ENCODE measurements around the gene HCN3.
"Not testable (repeated sequence)": the region's sequence is repeated elsewhere in the genome, so short reads cannot be mapped to it uniquely, and the experiment has no call there.

Gene HCN3

GRCh38 chr1:155277070-155277901, at the start of gene HCN3:
Gene HCN3 (plus strand): TSS chr1:155277463. CDS start chr1:155277591, 128 bp downstream.
- peak; percentile 98 for DNase-seq

GRCh38 chr1:155228096-155228427, 49.2 kb upstream of the HCN3 start:
- no peak for DNase-seq

- DNase-seq = not testable (repeated sequence)
Observed at GRCh38 chr1:155231302-155231701, 46.0 kb upstream of the HCN3 start.

DNA sequence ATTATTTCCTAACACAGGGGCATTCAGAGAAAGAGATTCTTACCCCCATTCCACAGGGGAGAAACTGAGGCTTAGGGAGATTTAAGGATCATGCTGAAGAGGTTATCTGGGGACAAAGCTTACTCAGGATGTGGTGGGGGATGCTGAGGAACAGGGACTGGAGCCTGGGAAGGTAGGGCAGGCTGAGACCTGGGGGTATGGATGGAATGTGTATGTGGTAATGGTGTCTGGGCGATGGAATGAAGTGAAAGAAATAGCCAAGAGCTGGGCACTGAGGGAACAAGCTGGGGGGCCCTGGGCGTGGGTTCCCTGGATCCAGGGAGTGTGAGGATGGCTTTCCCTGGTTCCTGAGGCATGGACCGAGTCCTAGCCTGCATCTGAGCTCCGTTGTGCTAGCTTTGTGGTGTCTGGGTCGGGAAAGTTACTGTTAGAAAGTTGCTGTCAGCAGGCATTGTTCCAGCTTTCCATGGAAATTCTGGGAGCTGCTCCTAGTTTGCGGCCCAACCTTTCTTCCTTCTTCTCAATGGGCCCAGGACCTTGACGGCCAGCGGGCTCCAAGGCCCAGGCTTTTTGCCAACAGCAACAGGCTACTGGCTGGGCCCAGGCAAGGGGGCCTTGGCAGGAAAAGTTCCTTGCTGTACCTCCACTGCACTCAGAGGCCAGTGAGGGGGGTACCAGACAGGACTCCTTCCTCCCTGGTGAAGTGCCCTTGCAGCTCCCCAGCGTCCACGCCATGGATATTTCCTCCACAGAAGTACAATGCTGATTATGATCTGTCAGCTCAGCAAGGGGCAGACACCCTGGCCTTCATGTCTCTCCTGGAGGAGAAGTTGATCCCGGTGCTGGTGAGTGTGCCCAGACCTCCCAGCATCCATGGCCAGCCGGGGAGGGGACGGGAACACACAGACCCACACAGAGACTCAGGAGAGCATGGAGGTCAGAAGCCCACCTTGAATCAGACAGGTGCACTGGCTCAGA, 45.0 kb upstream of the HCN3 start:
- DNase-seq = not testable (repeated sequence)

- not testable (repeated sequence) for DNase-seq
Observed at GRCh38 chr1:155233502-155233901, 43.8 kb upstream of the HCN3 start.

GRCh38 chr1:155235375-155235774, 41.9 kb upstream of the HCN3 start:
- not testable (repeated sequence) for DNase-seq

GRCh38 chr1:155236451-155236850, 40.8 kb upstream of the HCN3 start:
- no peak for DNase-seq

GRCh38 chr1:155241069-155241679, 36.1 kb upstream of the HCN3 start:
- peak; percentile 76 for DNase-seq

- no peak for DNase-seq
Observed at GRCh38 chr1:155241841-155242264, 35.4 kb upstream of the HCN3 start.

- DNase-seq = no peak
Observed at GRCh38 chr1:155242805-155243358, 34.4 kb upstream of the HCN3 start.

DNA sequence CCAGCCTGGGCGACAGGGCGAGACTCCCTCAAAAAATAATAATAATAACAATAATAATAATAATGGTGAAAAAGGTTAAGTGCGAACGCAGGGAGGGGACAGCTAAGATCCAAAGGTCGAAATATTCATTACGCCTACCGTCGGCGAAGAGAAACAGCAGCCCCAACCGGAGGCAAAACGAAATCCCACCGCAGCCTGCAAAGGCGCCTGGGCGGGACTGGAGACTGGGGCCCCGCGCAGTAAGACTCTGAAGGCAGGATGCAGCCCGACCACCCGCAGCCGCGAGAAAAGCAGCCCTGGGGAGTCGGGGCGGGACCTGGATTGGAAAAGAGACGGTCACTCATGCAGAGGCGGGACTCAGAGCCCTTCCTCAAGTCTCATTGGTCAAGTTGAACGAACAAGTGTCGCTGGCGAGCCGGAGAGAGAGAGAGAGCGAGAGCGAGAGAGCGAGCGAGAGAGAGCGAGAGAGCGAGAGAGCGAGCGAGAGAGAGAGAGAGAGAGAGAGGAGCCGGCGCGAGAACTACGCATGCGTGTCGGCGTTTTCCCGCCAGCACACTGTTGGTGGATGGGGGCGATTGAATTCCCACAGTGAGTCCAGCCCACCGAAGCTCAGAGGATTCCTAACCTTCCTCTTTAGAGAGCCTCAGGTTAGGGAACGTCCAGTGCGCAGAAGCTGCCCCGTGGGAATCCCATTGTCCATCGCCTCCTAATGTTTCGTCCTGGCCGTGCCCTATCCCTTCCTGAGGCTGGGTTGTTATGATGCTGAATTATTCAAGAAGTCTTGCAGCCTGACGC, 32.7 kb upstream of the HCN3 start:
- DNase-seq = peak; percentile 99

GRCh38 chr1:155245163-155245524, 32.1 kb upstream of the HCN3 start:
- DNase-seq = no peak

- DNase-seq = not testable (repeated sequence)
Observed at GRCh38 chr1:155246796-155247195, 30.5 kb upstream of the HCN3 start.

DNA sequence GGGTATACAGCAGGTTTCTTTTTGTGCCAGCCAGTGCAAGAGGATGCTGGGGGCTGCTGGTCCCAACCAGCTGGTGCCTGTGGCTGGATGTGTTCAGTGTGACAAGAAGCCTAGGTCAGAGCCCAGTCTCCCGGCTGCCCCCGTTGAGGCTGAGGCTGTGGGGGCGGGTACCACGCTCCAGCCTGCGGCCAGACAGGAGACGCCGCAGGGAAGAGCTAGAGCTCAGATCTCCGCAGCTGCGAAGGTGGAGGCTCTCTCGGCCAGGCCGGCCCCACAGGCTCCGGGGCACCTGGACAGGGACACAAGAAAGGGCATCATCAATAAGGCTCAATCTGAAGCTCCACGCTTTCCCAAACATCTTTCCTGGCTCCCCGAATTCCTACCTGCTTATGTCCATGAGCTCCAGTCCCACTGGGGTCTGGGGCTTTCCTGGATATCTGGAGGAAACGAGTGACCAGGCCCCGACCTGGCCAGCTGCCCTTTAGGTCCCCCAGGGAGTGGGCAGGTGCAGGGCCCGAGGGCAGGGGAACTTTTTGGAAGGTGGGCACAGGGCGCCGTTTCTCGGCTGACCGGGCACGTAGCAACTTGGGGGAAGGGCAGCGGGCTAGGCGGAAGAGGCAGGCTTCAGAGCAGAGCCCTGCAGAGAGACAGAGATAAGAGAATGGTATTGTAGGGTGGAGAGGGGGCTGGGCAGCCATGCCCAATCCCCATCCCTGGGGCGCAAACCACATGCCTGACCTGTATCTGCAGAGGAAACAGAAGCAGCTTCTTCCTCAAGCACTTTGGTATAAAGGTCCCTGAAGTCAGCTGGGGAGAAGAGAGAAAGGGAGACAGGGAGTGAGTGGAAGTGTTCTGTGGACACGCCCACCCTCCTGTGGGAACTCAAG, 29.4 kb upstream of the HCN3 start:
- no peak for DNase-seq

DNA sequence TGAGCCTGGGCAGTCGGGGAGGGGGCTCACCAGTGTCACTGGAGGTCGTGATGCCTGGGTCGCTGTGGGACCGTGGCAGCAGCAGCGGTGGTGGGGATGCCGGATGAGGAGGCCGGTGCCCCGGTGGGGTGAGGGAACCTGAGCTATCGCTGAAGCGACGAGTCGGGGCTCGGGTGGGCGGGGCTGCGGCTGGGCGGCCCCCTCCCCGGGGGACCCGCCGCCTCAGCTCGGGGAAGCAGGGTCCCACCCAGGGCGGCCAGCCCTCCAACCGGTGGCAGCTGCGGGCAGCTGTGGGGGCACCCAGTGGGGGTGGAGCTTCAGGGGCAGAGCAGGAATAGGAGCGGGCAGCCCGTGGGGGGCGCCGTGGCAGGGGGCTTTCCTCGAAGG, 27.0 kb upstream of the HCN3 start:
- DNase-seq = no peak

DNA sequence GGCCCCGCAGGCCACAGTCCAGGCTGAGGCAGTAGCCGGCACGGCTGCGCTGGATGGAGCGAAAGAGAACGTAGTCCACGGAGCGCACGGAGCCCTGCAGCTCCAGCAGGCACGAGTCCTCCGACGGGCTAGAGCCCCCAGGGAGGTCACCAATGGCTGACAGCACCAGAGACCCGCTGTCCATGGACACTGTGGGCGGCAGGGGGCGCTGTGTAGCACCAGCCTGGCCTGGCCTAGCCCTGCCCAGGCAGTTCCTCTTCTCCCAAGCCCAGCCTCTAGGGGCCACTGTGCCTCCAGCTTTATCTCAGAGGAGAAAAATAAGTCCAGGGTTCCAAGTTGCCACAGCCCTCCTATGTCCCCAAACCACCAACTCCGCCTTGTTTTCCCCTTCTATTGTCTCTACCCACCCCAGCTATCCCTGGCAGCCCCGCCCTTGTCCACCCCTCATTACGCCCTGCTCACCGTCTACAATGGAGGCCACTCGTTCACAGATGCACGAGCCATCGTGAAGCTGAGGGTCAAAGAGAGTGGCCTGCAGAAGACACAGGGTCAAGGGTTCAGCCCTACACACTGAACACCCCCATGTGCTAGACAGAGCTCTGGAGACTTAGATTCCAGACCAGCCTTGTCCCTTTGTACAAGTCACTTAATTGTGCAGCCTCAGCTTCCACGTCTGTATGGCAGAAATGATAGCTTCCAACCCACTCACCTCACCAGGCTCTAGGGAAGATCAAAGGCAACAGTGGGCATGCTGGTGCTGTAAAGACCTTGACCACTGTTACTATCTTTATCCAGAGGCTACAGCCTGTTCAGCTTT, 26.4 kb upstream of the HCN3 start:
- DNase-seq = peak; percentile 89

DNA sequence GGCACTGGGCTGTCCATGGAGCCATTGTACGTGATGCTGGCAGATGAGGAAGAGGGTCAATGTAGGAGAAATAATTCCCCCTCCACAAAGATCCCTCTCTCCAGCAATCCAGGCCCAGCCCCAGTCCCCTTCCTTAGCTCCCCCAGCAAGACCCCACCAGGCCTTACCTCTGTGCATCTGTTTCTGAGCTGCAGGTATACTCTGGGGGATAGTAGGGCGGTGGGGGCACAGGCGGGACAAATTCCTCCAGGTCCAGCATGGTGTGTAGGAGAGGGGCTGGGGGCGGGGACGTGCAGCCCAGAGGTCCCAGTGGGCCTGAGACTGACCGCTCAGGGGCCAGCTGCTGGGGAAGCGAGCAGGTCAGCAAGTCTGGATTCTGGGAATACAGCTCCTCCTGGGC, 25.7 kb upstream of the HCN3 start:
- no peak for DNase-seq

GRCh38 chr1:155253208-155253607, 24.1 kb upstream of the HCN3 start:
- DNase-seq = no peak

DNA sequence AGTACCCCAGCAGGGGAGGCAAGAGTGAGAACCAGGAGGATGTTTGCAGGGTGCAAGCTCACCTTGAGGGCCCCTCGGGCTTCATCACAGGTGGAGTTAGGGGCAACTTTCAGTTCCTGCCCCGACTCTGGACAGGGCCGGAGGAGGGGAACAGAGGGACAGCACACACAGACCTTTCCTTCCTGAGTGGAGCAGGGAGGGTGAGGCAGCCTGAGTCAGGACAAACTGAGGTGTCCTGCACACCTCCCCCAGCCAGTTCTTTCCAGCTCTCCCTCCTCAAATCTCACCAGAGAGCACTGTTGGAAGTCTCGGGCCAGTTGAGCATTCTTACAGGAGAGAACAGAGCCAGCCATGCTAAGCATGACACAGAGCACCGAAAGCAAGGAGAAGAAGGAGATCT, 23.5 kb upstream of the HCN3 start:
- DNase-seq = no peak

DNA sequence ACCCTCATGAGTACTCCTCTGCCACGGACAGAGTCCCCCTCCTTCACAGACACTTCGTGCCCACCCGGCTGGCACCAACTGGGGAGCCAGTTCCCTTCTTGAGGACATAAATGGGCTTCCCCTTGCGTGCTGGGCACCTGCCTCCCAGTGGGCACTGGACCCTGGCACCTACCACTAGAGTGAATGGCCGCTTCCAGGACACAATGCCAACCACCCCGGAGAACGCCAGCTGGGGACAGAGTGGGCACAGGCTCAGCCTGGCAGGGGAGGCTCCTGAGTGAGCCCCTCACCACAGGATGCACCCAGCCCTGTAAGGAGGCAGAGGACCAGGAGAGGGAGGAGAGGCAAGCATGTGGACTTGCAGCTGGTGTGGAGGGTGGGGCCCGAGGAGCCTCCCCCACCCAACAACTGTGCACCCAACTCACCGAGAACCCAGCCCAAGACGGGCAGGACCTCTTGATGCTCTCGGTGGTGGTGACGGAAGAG, 23.0 kb upstream of the HCN3 start:
- peak; percentile 45 for DNase-seq

Data from NCI-H146 (cell line).